ENCODE measurements around the gene IKBIP. TPM values are rescaled to one million over a fixed set of nuclear protein-coding genes. Genes with fewer than 3 reads are reported as not detected.
"Not testable (repeated sequence)": the region's sequence is repeated elsewhere in the genome, so short reads cannot be mapped to it uniquely, and the experiment has no call there.

Gene IKBIP
- total and polyA plus RNA-seq, 5 donors, result 4.9 to 10.3 (median 6.3) TPM

- H3K27ac ChIP-seq (ENCODE audit: low read length), result no peak overlapping the region
- 77% methylated on average over 2 of the region's 2 CpGs for WGBS
- H3K9me3 ChIP-seq (ENCODE audit: control insufficient read depth, low read length), result no peaks in the 10 kb centered on the region
- intact Hi-C loops (cut with DNase I), result no loop called here
- H3K27me3 ChIP-seq (ENCODE audit: control insufficient read depth, insufficient read depth), result no peaks in the 10 kb centered on the region
- DNase-seq (no peak), ATAC-seq (no peak)
- no peak overlapping the region for H3K4me3 ChIP-seq (ENCODE audit: low read length)
- H3K4me1 ChIP-seq (ENCODE audit: control insufficient read depth, insufficient read depth, low read length), result peaks cover 1% of the 10 kb centered on the region
These were observed 7.5 kb downstream of the IKBIP start for GRCh38 chr12:98637068-98637467.

- H3K4me1 ChIP-seq (ENCODE audit: control insufficient read depth, insufficient read depth, low read length), result peaks cover 1% of the 10 kb centered on the region
- H3K27ac ChIP-seq (ENCODE audit: low read length), result no peak overlapping the region
- no peaks in the 10 kb centered on the region for H3K27me3 ChIP-seq (ENCODE audit: control insufficient read depth, insufficient read depth)
- H3K9me3 ChIP-seq (ENCODE audit: control insufficient read depth, low read length), result no peaks in the 10 kb centered on the region
- no peak overlapping the region for H3K4me3 ChIP-seq (ENCODE audit: low read length)
- WGBS, result 76% methylated on average over 4 of the region's 4 CpGs
- ATAC-seq (no peak), DNase-seq (no peak)
- intact Hi-C loops (cut with DNase I), result no loop called here
These were observed 8.8 kb downstream of the IKBIP start for GRCh38 chr12:98635657-98636323.

GRCh38 chr12:98618952-98619351 lies 25.6 kb downstream of the IKBIP start:
- no peak overlapping the region for H3K4me3 ChIP-seq (ENCODE audit: low read length)
- H3K4me1 ChIP-seq (ENCODE audit: control insufficient read depth, insufficient read depth, low read length), result no peaks in the 10 kb centered on the region
- DNase-seq, result no peak
- H3K27me3 ChIP-seq (ENCODE audit: control insufficient read depth, insufficient read depth), result no peaks in the 10 kb centered on the region
- ATAC-seq, result peak; percentile 44 to 62
- no peak overlapping the region for H3K27ac ChIP-seq (ENCODE audit: low read length)
- H3K9me3 ChIP-seq (ENCODE audit: control insufficient read depth, low read length), result no peaks in the 10 kb centered on the region
- intact Hi-C loops (cut with DNase I), result no loop called here
- WGBS, result 48% methylated on average over 4 of the region's 4 CpGs

- Histone ChIP-seq H3K27ac (ENCODE audit: low read length) (no peak overlapping the region), H3K27me3 (ENCODE audit: control insufficient read depth, insufficient read depth) (no peaks in the 10 kb centered on the region), H3K4me1 (ENCODE audit: control insufficient read depth, insufficient read depth, low read length) (no peaks in the 10 kb centered on the region), H3K9me3 (ENCODE audit: control insufficient read depth, low read length) (no peaks in the 10 kb centered on the region), H3K4me3 (ENCODE audit: low read length) (no peak overlapping the region)
- 74% methylated on average over 5 of the region's 5 CpGs for WGBS
- DNase-seq (no peak), ATAC-seq (no peak)
- intact Hi-C loops (cut with DNase I), result no loop called here
These were observed 31.8 kb downstream of the IKBIP start for GRCh38 chr12:98612696-98613334.

- 98% methylated on average over 2 of the region's 2 CpGs for WGBS
- ATAC-seq, result no peak
These were observed 34.0 kb downstream of the IKBIP start for GRCh38 chr12:98610596-98610995.

GRCh38 chr12:98606359-98606988 lies 38.1 kb downstream of the IKBIP start:
- Histone ChIP-seq H3K4me3 (ENCODE audit: low read length) (no peak overlapping the region), H3K27ac (ENCODE audit: low read length) (no peak overlapping the region)
- no peak for ATAC-seq

More at GRCh38 chr12:98610596-98610995, 34.0 kb downstream of the IKBIP start:
- H3K27ac ChIP-seq (ENCODE audit: low read length), result no peak overlapping the region
- H3K4me3 ChIP-seq (ENCODE audit: low read length), result no peak overlapping the region
- H3K4me1 ChIP-seq (ENCODE audit: control insufficient read depth, insufficient read depth, low read length), result no peaks in the 10 kb centered on the region
- no peak for DNase-seq
- intact Hi-C loops (cut with DNase I), result no loop called here
- no peaks in the 10 kb centered on the region for H3K9me3 ChIP-seq (ENCODE audit: control insufficient read depth, low read length)
- no peaks in the 10 kb centered on the region for H3K27me3 ChIP-seq (ENCODE audit: control insufficient read depth, insufficient read depth)

GRCh38 chr12:98601924-98602323 lies 42.7 kb downstream of the IKBIP start:
- H3K4me1 ChIP-seq (ENCODE audit: control insufficient read depth, insufficient read depth, low read length), result no peaks in the 10 kb centered on the region
- no peaks in the 10 kb centered on the region for H3K27me3 ChIP-seq (ENCODE audit: control insufficient read depth, insufficient read depth)
- WGBS, result 93% methylated on average over 8 of the region's 8 CpGs
- DNase-seq, result no peak
- H3K27ac ChIP-seq (ENCODE audit: low read length), result no peak overlapping the region
- ATAC-seq, result no peak
- H3K9me3 ChIP-seq (ENCODE audit: control insufficient read depth, low read length), result no peaks in the 10 kb centered on the region
- intact Hi-C loops (cut with DNase I), result no loop called here
- no peak overlapping the region for H3K4me3 ChIP-seq (ENCODE audit: low read length)

More at GRCh38 chr12:98606359-98606988, 38.1 kb downstream of the IKBIP start:
- intact Hi-C loops (cut with DNase I), result no loop called here
- Histone ChIP-seq H3K27me3 (ENCODE audit: control insufficient read depth, insufficient read depth) (no peaks in the 10 kb centered on the region), H3K9me3 (ENCODE audit: control insufficient read depth, low read length) (no peaks in the 10 kb centered on the region), H3K4me1 (ENCODE audit: control insufficient read depth, insufficient read depth, low read length) (no peaks in the 10 kb centered on the region)
- 67% methylated on average over 2 of the region's 2 CpGs for WGBS
- DNase-seq, result no peak

- ATAC-seq; H3K4me3 ChIP-seq (ENCODE audit: low read length); H3K27me3 ChIP-seq (ENCODE audit: control insufficient read depth, insufficient read depth); H3K27ac ChIP-seq (ENCODE audit: low read length); H3K4me1 ChIP-seq (ENCODE audit: control insufficient read depth, insufficient read depth, low read length); H3K9me3 ChIP-seq (ENCODE audit: control insufficient read depth, low read length); DNase-seq: not testable (repeated sequence)
- intact Hi-C loops (cut with DNase I), result loop anchor here in 2 of 4 donors (10.0 kb wide), 1 partner anchor 47 kb away; the partner anchor contains the start of genes APAF1 (in 2 of the 2) and IKBIP (in 2 of the 2)
- WGBS, result 87% methylated on average over 5 of the region's 5 CpGs
These were observed 47.3 kb downstream of the IKBIP start for GRCh38 chr12:98597313-98597712.

- peak overlapping the region; percentile 82 for H3K4me3 ChIP-seq (ENCODE audit: low read length)
- no peaks in the 10 kb centered on the region for H3K27me3 ChIP-seq (ENCODE audit: control insufficient read depth, insufficient read depth)
- no peak overlapping the region for H3K27ac ChIP-seq (ENCODE audit: low read length)
- intact Hi-C loops (cut with DNase I), result loop anchor here in 2 of 4 donors (10.0 kb wide), 1 partner anchor 49 kb away; the partner anchor contains the start of genes APAF1 (in 2 of the 2) and IKBIP (in 2 of the 2)
- WGBS, result 40% methylated on average over 3 of the region's 3 CpGs
- DNase-seq (no peak), ATAC-seq (no peak)
- H3K9me3 ChIP-seq (ENCODE audit: control insufficient read depth, low read length), result no peaks in the 10 kb centered on the region
- no peaks in the 10 kb centered on the region for H3K4me1 ChIP-seq (ENCODE audit: control insufficient read depth, insufficient read depth, low read length)
These were observed 49.2 kb downstream of the IKBIP start for GRCh38 chr12:98595243-98595988.

GRCh38 chr12:98594050-98594835 lies 50.3 kb downstream of the IKBIP start:
- Histone ChIP-seq H3K9me3 (ENCODE audit: control insufficient read depth, low read length) (no peaks in the 10 kb centered on the region), H3K4me3 (ENCODE audit: low read length) (peak overlapping the region; percentile 82), H3K27ac (ENCODE audit: low read length) (peak overlapping the region; percentile 98), H3K4me1 (ENCODE audit: control insufficient read depth, insufficient read depth, low read length) (no peaks in the 10 kb centered on the region), H3K27me3 (ENCODE audit: control insufficient read depth, insufficient read depth) (no peaks in the 10 kb centered on the region)
- ATAC-seq, result peak; percentile 69 to 76
- intact Hi-C loops (cut with DNase I), result loop anchor here in 2 of 4 donors (10.0 kb wide), 1 partner anchor 51 kb away; the partner anchor contains the start of genes APAF1 (in 2 of the 2) and IKBIP (in 2 of the 2)
- DNase-seq, result peak; percentile 72 to 83 (median 80)
- under 1% methylated on average over 35 of the region's 35 CpGs for WGBS
